ENCODE results near the gene ITGB5. TPM values are rescaled to one million over a fixed set of nuclear protein-coding genes. Genes with fewer than 3 reads are reported as not detected.

The ITGB5 gene
- total and polyA plus RNA-seq, 4 donors, result 16.9 to 66.6 (median 48.0) TPM

DNA sequence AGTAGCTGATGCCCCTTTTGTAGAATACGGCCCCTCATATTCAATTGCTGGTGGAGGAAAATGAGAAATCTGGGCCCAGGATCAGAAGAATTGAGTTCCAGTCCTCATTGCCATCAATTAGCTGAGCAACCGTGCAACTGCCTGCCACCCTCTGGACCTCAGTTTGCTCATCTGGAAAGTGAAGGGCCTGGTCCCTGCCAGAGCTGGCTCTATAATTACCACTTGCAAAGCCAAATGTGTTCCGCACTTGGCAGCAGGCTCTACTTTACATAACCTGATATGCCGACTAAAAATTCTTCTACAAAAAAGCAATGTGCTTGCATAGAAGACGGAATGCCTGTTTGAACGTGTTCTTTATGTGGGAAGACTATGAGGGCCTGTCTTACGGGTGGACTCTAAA lies 8.6 kb upstream of the ITGB5 start:
- H3K27ac ChIP-seq (ENCODE audit: low read depth in 1 of 2, low read length in 2 of 2), result no peak overlapping the region
- no peaks in the 10 kb centered on the region for H3K9me3 ChIP-seq (ENCODE audit: control insufficient read depth in 4 of 4, low read length in 3 of 4)
- peaks cover 0 to 7% (median 3%) of the 10 kb centered on the region in 4 donors for H3K4me1 ChIP-seq (ENCODE audit: control insufficient read depth in 4 of 4, insufficient read depth in 4 of 4, low read length in 3 of 4)
- no peaks in the 10 kb centered on the region for H3K36me3 ChIP-seq (ENCODE audit: control insufficient read depth in 4 of 4, insufficient read depth in 3 of 4, low read depth in 1 of 4, low read length in 3 of 4)
- 93% methylated on average over 7 of the region's 7 CpGs for WGBS
- H3K4me3 ChIP-seq (ENCODE audit: low read depth in 1 of 3, low read length in 3 of 3), result no peak overlapping the region
- H3K9ac ChIP-seq (ENCODE audit: low read depth in 1 of 2, low read length in 2 of 2), result no peak overlapping the region
- no peaks in the 10 kb centered on the region for H3K27me3 ChIP-seq (ENCODE audit: control insufficient read depth in 4 of 4, insufficient read depth in 4 of 4, low read length in 3 of 4)
- DNase-seq (ENCODE audit: low spot score), result no peak
- no peak for TF ChIP-seq NR2F2 (IDR thresholded peaks at IDR 0.05)
- TF ChIP-seq FOXA2 (IDR thresholded peaks at IDR 0.05), result no peak
- TF ChIP-seq RAD21 (IDR thresholded peaks at IDR 0.05), result no peak
- no peak for TF ChIP-seq JUND (IDR thresholded peaks at IDR 0.05)
- TF ChIP-seq, protein P1, sequence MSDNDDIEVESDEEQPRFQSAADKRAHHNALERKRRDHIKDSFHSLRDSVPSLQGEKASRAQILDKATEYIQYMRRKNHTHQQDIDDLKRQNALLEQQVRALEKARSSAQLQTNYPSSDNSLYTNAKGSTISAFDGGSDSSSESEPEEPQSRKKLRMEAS (IDR thresholded peaks at IDR 0.05), result no peak
- TF ChIP-seq, protein P2, sequence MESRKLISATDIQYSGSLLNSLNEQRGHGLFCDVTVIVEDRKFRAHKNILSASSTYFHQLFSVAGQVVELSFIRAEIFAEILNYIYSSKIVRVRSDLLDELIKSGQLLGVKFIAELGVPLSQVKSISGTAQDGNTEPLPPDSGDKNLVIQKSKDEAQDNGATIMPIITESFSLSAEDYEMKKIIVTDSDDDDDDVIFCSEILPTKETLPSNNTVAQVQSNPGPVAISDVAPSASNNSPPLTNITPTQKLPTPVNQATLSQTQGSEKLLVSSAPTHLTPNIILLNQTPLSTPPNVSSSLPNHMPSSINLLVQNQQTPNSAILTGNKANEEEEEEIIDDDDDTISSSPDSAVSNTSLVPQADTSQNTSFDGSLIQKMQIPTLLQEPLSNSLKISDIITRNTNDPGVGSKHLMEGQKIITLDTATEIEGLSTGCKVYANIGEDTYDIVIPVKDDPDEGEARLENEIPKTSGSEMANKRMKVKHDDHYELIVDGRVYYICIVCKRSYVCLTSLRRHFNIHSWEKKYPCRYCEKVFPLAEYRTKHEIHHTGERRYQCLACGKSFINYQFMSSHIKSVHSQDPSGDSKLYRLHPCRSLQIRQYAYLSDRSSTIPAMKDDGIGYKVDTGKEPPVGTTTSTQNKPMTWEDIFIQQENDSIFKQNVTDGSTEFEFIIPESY (IDR thresholded peaks at IDR 0.05), result no peak
- TF ChIP-seq, protein P3, sequence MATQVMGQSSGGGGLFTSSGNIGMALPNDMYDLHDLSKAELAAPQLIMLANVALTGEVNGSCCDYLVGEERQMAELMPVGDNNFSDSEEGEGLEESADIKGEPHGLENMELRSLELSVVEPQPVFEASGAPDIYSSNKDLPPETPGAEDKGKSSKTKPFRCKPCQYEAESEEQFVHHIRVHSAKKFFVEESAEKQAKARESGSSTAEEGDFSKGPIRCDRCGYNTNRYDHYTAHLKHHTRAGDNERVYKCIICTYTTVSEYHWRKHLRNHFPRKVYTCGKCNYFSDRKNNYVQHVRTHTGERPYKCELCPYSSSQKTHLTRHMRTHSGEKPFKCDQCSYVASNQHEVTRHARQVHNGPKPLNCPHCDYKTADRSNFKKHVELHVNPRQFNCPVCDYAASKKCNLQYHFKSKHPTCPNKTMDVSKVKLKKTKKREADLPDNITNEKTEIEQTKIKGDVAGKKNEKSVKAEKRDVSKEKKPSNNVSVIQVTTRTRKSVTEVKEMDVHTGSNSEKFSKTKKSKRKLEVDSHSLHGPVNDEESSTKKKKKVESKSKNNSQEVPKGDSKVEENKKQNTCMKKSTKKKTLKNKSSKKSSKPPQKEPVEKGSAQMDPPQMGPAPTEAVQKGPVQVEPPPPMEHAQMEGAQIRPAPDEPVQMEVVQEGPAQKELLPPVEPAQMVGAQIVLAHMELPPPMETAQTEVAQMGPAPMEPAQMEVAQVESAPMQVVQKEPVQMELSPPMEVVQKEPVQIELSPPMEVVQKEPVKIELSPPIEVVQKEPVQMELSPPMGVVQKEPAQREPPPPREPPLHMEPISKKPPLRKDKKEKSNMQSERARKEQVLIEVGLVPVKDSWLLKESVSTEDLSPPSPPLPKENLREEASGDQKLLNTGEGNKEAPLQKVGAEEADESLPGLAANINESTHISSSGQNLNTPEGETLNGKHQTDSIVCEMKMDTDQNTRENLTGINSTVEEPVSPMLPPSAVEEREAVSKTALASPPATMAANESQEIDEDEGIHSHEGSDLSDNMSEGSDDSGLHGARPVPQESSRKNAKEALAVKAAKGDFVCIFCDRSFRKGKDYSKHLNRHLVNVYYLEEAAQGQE (IDR thresholded peaks at IDR 0.05), result no peak
- TF ChIP-seq FOXA1 (IDR thresholded peaks at IDR 0.05), result no peak
- no peak for TF ChIP-seq HNF4G (IDR thresholded peaks at IDR 0.05)
- TF ChIP-seq GABPA (IDR thresholded peaks at IDR 0.05 in 1 of 2, conservative IDR thresholded peaks at IDR 0.05 in 1 of 2), result no peak
- no peak for TF ChIP-seq YY1 (IDR thresholded peaks at IDR 0.05)
- TF ChIP-seq HNF4A (conservative IDR thresholded peaks at IDR 0.05), result no peak
- no peak for TF ChIP-seq SP1 (IDR thresholded peaks at IDR 0.05)
- TF ChIP-seq, protein P4, sequence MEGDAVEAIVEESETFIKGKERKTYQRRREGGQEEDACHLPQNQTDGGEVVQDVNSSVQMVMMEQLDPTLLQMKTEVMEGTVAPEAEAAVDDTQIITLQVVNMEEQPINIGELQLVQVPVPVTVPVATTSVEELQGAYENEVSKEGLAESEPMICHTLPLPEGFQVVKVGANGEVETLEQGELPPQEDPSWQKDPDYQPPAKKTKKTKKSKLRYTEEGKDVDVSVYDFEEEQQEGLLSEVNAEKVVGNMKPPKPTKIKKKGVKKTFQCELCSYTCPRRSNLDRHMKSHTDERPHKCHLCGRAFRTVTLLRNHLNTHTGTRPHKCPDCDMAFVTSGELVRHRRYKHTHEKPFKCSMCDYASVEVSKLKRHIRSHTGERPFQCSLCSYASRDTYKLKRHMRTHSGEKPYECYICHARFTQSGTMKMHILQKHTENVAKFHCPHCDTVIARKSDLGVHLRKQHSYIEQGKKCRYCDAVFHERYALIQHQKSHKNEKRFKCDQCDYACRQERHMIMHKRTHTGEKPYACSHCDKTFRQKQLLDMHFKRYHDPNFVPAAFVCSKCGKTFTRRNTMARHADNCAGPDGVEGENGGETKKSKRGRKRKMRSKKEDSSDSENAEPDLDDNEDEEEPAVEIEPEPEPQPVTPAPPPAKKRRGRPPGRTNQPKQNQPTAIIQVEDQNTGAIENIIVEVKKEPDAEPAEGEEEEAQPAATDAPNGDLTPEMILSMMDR (IDR thresholded peaks at IDR 0.05; ENCODE audit: low read depth, low read length, missing input control), result no peak
- TF ChIP-seq EGR1 (IDR thresholded peaks at IDR 0.05; ENCODE audit: low read depth in 2 of 2), result no peak
- no peak for TF ChIP-seq RXRA (IDR thresholded peaks at IDR 0.05)
- no peak for TF ChIP-seq TAF1 (conservative IDR thresholded peaks at IDR 0.05)
- TF ChIP-seq, protein P5, sequence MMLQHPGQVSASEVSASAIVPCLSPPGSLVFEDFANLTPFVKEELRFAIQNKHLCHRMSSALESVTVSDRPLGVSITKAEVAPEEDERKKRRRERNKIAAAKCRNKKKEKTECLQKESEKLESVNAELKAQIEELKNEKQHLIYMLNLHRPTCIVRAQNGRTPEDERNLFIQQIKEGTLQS (IDR thresholded peaks at IDR 0.05), result no peak

Data from liver (tissue), 9 donors.